ENCODE data around the gene PCSK9. TPM values are rescaled to one million over a fixed set of nuclear protein-coding genes. Genes with fewer than 3 reads are reported as not detected.

PCSK9 gene
- total and polyA plus RNA-seq, 12 donors = under 0.01 to 0.07 (median 0.05) TPM; not detected in 9

GRCh38 chr1:54993140-54993539 is 46.2 kb upstream of the PCSK9 start:
- Histone ChIP-seq H3K27ac (no peak overlapping the region), H3K4me3 (no peak overlapping the region), H3K27me3 (peaks cover 17 to 41% (median 32%) of the 10 kb centered on the region in 7 donors), H3K9me3 (no peaks in the 10 kb centered on the region), H3K4me1 (peaks cover 0 to 19% (median 5%) of the 10 kb centered on the region in 9 donors), H3K36me3 (no peaks in the 10 kb centered on the region)
- TF ChIP-seq CTCF (IDR thresholded peaks at IDR 0.05) = no peak
- DNase-seq = no peak
- 91 to 92% methylated on average over 6 of the region's 6 CpGs for WGBS, 2 donors
- intact Hi-C loops (cut with DNase I) = no loop called here
- ATAC-seq = no peak

- TF ChIP-seq CTCF (IDR thresholded peaks at IDR 0.05) = no peak
- WGBS, 2 donors = 70 to 72% methylated on average over 6 of the region's 6 CpGs
- Histone ChIP-seq H3K9me3 (no peaks in the 10 kb centered on the region), H3K36me3 (no peaks in the 10 kb centered on the region), H3K4me1 (peaks cover 0 to 18% (median 5%) of the 10 kb centered on the region in 9 donors), H3K27ac (no peak overlapping the region), H3K4me3 (no peak overlapping the region), H3K27me3 (peaks cover 17 to 52% (median 41%) of the 10 kb centered on the region in 7 donors)
- DNase-seq (no peak), ATAC-seq (no peak)
- intact Hi-C loops (cut with DNase I) = loop anchor here in 1 of 10 donors (2.0 kb wide), 1 partner anchor 42 kb away; no protein-coding TSS in a partner anchor
Observed at GRCh38 chr1:54994355-54994990, 44.9 kb upstream of the PCSK9 start.

GRCh38 chr1:54995013-54995760 is 44.2 kb upstream of the PCSK9 start:
- DNase-seq = no peak
- H3K4me1 ChIP-seq = peaks cover 0 to 11% (median 5%) of the 10 kb centered on the region in 9 donors
- 56 to 67% methylated on average over 12 of the region's 12 CpGs for WGBS, 2 donors
- H3K9me3 ChIP-seq = no peaks in the 10 kb centered on the region
- intact Hi-C loops (cut with DNase I) = loop anchor here in 5 of 10 donors (2.0 to 5.0 kb wide), 2 partner anchors 42 to 43 kb away; no protein-coding TSS in a partner anchor
- ATAC-seq = no peak
- no peak for TF ChIP-seq CTCF (IDR thresholded peaks at IDR 0.05)
- no peak overlapping the region for H3K4me3 ChIP-seq
- no peaks in the 10 kb centered on the region for H3K36me3 ChIP-seq
- H3K27ac ChIP-seq = no peak overlapping the region
- peaks cover 17 to 59% (median 46%) of the 10 kb centered on the region in 7 donors for H3K27me3 ChIP-seq

GRCh38 chr1:54995835-54996234 is 43.5 kb upstream of the PCSK9 start:
- Histone ChIP-seq H3K4me3 (no peak overlapping the region), H3K9me3 (no peaks in the 10 kb centered on the region), H3K27ac (no peak overlapping the region), H3K4me1 (peaks cover 0 to 11% (median 5%) of the 10 kb centered on the region in 9 donors), H3K36me3 (no peaks in the 10 kb centered on the region), H3K27me3 (peaks cover 17 to 59% (median 46%) of the 10 kb centered on the region in 7 donors)
- 64 to 73% methylated on average over 9 of the region's 9 CpGs for WGBS, 2 donors
- DNase-seq = no peak
- no peak for ATAC-seq
- TF ChIP-seq CTCF (IDR thresholded peaks at IDR 0.05) = no peak
- intact Hi-C loops (cut with DNase I) = loop anchor here (1.0 to 5.0 kb wide), 5 partner anchors 43 to 51 kb away; no protein-coding TSS in a partner anchor

All from heart right ventricle (tissue), 16 donors.